GM23338 (cell line): ENCODE data around the gene COX5B. TPM values are rescaled to one million over a fixed set of nuclear protein-coding genes. Genes with fewer than 3 reads are reported as not detected.
"Not testable (repeated sequence)": the region's sequence is repeated elsewhere in the genome, so short reads cannot be mapped to it uniquely, and the experiment has no call there.

Experiments
- ATAC-seq: fragments of 200-7000 bp; cut with Tn5 transposase; 3 replicates; pipeline ENCODE4 v1.9.1; 2020
- DNase-seq: peaks from one replicate; pipeline ENCODE4 v3.0.0-alpha.2; 2015; ENCODE audit warnings: low spot score
- H2AFZ ChIP-seq: fragments of 200-600 bp; sonication (generic); 2 replicates; pipeline ENCODE4 v1.8.0; 2016; ENCODE audit warnings: antibody characterized with exemption, mild to moderate bottlenecking, moderate library complexity
- H3F3A ChIP-seq: fragments of 200-600 bp; sonication (generic); replicated peaks from 2 replicates; pipeline ENCODE4 v1.8.0; 2017; ENCODE audit warnings: antibody characterized with exemption, mixed run types, low read depth
- H3K27ac ChIP-seq: fragments of 200-600 bp; sonication (generic); 2 replicates; pipeline ENCODE4 v1.6.1; 2016; ENCODE audit warnings: low read depth
- H3K27me3 ChIP-seq: fragments of 200-600 bp; sonication (generic); 2 replicates; pipeline ENCODE4 v1.8.0; 2016; ENCODE audit warnings: mild to moderate bottlenecking, mixed run types, moderate library complexity; ENCODE audit not compliant: insufficient read depth
- H3K36me3 ChIP-seq: fragments of 200-600 bp; sonication (generic); 2 replicates; pipeline ENCODE4 v1.8.0; 2016; ENCODE audit warnings: mild to moderate bottlenecking; ENCODE audit not compliant: insufficient read depth
- H3K4me1 ChIP-seq: fragments of 200-600 bp; sonication (generic); 2 replicates; pipeline ENCODE4 v1.8.0; 2016; ENCODE audit warnings: mild to moderate bottlenecking, moderate library complexity; ENCODE audit not compliant: insufficient read depth
- H3K4me2 ChIP-seq: fragments of 200-600 bp; sonication (generic); 2 replicates; pipeline ENCODE4 v1.7.1; 2017; ENCODE audit warnings: mixed run types
- H3K4me3 ChIP-seq: fragments of 200-600 bp; sonication (generic); 2 replicates; pipeline ENCODE4 v1.6.1; 2016; ENCODE audit warnings: mixed run types
- H3K79me2 ChIP-seq: fragments of 200-600 bp; sonication (generic); replicated peaks from 2 replicates; pipeline ENCODE4 v1.8.0; 2017; ENCODE audit warnings: mild to moderate bottlenecking; ENCODE audit not compliant: insufficient read depth
- H3K9me2 ChIP-seq: fragments of 200-600 bp; sonication (generic); 2 replicates; pipeline ENCODE4 v1.8.0; 2017; ENCODE audit not compliant: insufficient read depth
- H4K20me1 ChIP-seq: fragments of 200-600 bp; sonication (generic); replicated peaks from 2 replicates; pipeline ENCODE4 v1.8.0; 2017; ENCODE audit warnings: mild to moderate bottlenecking; ENCODE audit not compliant: insufficient read depth
- H3K27ac Mint-ChIP-seq: 2 replicates; pipeline ENCODE4 v1.8.0; 2020; ENCODE audit warnings: inconsistent platforms, mild to moderate bottlenecking, moderate library complexity, mixed read lengths
- H3K27me3 Mint-ChIP-seq: 3 replicates; pipeline ENCODE4 v1.8.0; 2022; ENCODE audit warnings: low read depth, mild to moderate bottlenecking, moderate library complexity, mixed read lengths, inconsistent platforms; ENCODE audit not compliant: insufficient read depth, poor library complexity
- H3K36me3 Mint-ChIP-seq: 3 replicates; pipeline ENCODE4 v1.8.0; 2021; ENCODE audit warnings: low read depth, mild to moderate bottlenecking, inconsistent platforms, moderate library complexity, mixed read lengths
- H3K4me1 Mint-ChIP-seq: 3 replicates; pipeline ENCODE4 v1.8.0; 2020; ENCODE audit warnings: mild to moderate bottlenecking, inconsistent platforms, mixed read lengths
- H3K4me3 Mint-ChIP-seq: 3 replicates; pipeline ENCODE4 v1.8.0; 2021; ENCODE audit warnings: moderate library complexity, mild to moderate bottlenecking, inconsistent platforms, mixed read lengths
- H3K9me3 Mint-ChIP-seq: 3 replicates; pipeline ENCODE4 v1.8.0; 2020; ENCODE audit warnings: moderate library complexity, mild to moderate bottlenecking, inconsistent platforms, mixed read lengths
- polyA plus RNA-seq: library from polyadenylated mRNA; unstranded; fragments of >200 nt; fragmentation: Nextera tagmentation; extraction: Ambion mirVana; gene quantifications from 2 replicates; pipeline ENCODE4 v1.2.1, GENCODE V29; 2016
- total RNA-seq: library from RNA; depleted of rRNA; stranded (reverse); fragments of >200 nt; shearing (Covaris generic); gene quantifications from 2 replicates; pipeline ENCODE4 v1.2.3, GENCODE V29; 2014

The COX5B gene
- total and polyA plus RNA-seq, 2 experiments from 2014 or later, result 260 to 666 TPM

DNA sequence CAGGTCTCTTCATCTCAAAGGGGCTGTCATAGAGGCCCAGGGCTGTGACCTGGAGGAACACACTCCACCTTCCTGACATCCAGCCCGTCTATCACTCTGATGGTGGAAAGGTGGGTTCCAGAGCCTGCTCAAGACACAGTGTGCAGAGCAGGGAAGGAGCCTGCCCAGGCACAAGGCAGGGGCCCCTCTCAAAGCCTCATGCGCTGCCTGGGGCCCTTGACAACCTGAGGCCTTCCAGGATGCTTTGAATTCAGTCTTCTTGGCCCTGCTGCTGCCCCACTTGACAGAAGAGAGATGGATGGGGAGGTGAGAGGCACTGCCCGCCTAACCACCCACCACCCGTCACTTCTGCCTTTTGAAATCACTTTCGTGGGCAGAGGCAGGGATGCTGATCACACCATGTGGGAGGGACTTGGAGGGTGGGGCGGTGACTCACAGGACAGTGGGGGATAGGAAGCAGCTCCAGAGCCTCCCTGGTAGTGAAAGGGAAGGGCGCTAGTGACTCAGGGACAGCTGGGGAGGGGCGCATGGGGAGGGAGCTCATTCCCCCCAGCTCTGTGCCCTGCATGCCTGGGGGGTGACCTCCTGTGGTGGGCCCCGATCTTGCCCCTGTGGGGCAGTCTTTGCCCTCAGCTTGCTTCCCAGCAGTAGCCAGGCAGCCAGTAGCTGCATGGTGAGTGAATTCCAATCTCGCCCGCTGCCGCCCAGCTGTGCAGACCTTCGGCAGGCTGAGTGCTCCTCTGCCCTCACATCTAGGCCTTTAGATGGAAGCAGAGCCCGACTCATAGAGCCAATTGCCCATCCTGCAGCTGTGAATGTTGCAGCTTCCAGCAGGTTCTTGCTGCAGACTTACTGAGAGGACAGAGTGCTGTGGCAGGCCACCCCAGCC lies 26.7 kb upstream of the COX5B start:
- not testable (repeated sequence) for H3K36me3 ChIP-seq, H3K27me3 ChIP-seq, H3K9me3 Mint-ChIP-seq, H3K4me3 Mint-ChIP-seq, H4K20me1 ChIP-seq, H3K9me2 ChIP-seq, H3K4me3 ChIP-seq, H3K27me3 Mint-ChIP-seq, H3F3A ChIP-seq, H3K79me2 ChIP-seq, H3K27ac ChIP-seq, DNase-seq, H3K4me2 ChIP-seq, H3K36me3 Mint-ChIP-seq, H2AFZ ChIP-seq, H3K27ac Mint-ChIP-seq, H3K4me1 ChIP-seq
- H3K4me1 Mint-ChIP-seq, result peaks cover 13% of the 10 kb centered on the region
- ATAC-seq, result peak; percentile 30

GRCh38 chr2:97620492-97620891 lies 25.4 kb upstream of the COX5B start:
- H3K4me1 ChIP-seq, H2AFZ ChIP-seq, H3K27ac Mint-ChIP-seq, H3K27me3 Mint-ChIP-seq, H3K4me2 ChIP-seq, H3K36me3 ChIP-seq, H4K20me1 ChIP-seq, H3K79me2 ChIP-seq, DNase-seq, H3K4me3 Mint-ChIP-seq, H3F3A ChIP-seq, H3K9me2 ChIP-seq, H3K4me3 ChIP-seq, H3K9me3 Mint-ChIP-seq, ATAC-seq, H3K36me3 Mint-ChIP-seq, H3K27ac ChIP-seq, H3K27me3 ChIP-seq: not testable (repeated sequence)
- peaks cover 15% of the 10 kb centered on the region for H3K4me1 Mint-ChIP-seq

DNA sequence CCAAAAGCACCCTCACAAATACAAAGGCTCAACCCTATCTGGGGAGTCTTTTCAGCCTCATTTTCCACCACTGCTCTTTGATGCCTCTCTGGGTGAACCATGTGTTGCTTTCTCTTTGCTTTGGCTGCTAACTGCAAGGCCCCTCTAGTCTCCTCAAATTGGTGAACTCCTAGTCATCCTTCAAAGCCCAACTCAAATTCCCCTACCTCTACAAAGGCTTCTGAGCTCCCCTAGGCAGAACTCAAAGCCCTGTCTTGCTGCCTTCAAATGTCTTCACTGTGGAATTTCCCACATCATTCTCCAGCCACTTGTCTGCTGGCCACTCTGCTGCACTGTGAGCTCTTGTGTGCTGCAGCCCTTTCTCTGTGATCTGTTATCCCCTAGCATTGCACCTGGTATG lies 22.9 kb upstream of the COX5B start:
- H3K4me1 ChIP-seq, DNase-seq, H3K27me3 Mint-ChIP-seq: not testable (repeated sequence)

DNA sequence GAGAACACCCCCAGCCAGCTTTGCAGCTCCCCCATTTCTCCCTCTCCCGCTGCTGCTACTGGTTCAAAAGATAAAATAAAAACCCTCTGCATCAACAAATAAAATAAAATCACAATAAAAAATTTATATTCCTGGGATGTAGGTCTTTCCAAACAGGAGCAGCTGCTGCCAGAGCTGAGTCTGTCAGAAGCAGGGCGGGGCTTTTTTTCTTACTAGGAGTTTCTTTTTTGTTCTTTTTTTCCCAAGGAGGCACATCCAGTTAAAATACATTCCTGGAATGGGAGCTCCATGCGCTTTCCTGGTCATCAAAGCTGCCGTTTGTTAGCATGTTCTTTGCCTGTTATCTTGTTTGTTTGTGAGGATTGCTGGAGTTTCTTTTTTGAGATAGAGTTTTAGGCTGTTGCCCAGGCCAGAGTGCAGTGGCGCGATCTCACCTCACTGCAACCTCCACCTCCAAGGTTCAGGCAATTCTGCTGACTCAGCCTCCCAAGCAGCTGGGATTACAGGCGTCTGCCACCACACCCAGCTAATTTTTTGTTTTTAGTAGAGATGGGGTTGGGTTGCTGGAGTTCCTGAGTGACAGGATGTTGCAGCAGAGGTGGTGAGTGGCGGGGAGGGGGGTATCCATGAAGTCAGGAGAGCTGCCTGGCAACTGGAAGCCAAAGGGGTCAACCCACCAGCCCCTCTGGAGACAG lies 20.4 kb upstream of the COX5B start:
- H3K79me2 ChIP-seq, H3K4me3 Mint-ChIP-seq, H3K4me2 ChIP-seq, H3K27me3 Mint-ChIP-seq, H3K27ac ChIP-seq, ATAC-seq, H3K9me3 Mint-ChIP-seq, H3F3A ChIP-seq, H3K9me2 ChIP-seq, H2AFZ ChIP-seq, H4K20me1 ChIP-seq, H3K27me3 ChIP-seq, H3K27ac Mint-ChIP-seq, H3K4me1 Mint-ChIP-seq, H3K4me1 ChIP-seq, H3K4me3 ChIP-seq, H3K36me3 Mint-ChIP-seq, H3K36me3 ChIP-seq, DNase-seq: not testable (repeated sequence)

More for the DNA sequence above, 22.9 kb upstream of the COX5B start:
- not testable (repeated sequence) for H3K4me3 Mint-ChIP-seq, H3K27ac Mint-ChIP-seq, H4K20me1 ChIP-seq, H3K79me2 ChIP-seq, H3K36me3 Mint-ChIP-seq, H3K36me3 ChIP-seq, H3K9me2 ChIP-seq, H3K27me3 ChIP-seq, ATAC-seq, H3F3A ChIP-seq, H3K4me3 ChIP-seq, H3K4me2 ChIP-seq, H3K9me3 Mint-ChIP-seq, H2AFZ ChIP-seq, H3K27ac ChIP-seq
- peaks cover 15% of the 10 kb centered on the region for H3K4me1 Mint-ChIP-seq

DNA sequence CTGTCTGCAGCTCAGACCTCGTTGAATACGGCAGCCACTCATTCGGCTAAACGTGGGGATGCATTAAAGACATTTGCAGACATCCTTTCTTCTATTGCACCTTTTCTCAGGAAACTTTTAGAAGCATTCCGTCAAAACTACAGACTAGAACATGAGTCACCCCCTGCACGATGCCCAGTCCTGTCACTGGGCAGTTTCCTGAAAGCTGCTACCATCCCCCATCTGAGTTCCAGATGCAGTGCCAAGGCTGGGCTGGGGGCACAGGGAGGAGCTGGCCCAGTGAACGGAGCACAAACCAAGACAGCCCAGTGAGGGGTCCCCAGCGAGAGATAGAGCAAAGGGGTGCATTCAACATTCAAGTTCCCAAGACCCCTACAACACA lies 19.8 kb upstream of the COX5B start:
- H3K36me3 Mint-ChIP-seq, H4K20me1 ChIP-seq, H3K36me3 ChIP-seq, DNase-seq, H3K27ac Mint-ChIP-seq, H3K27me3 ChIP-seq, H2AFZ ChIP-seq, H3K79me2 ChIP-seq, ATAC-seq, H3K9me2 ChIP-seq, H3F3A ChIP-seq, H3K27me3 Mint-ChIP-seq, H3K4me2 ChIP-seq, H3K4me3 Mint-ChIP-seq, H3K4me1 Mint-ChIP-seq, H3K9me3 Mint-ChIP-seq, H3K4me3 ChIP-seq, H3K27ac ChIP-seq, H3K4me1 ChIP-seq: not testable (repeated sequence)
